ENCODE data around the gene ASPDH. TPM values are rescaled to one million over a fixed set of nuclear protein-coding genes. Genes with fewer than 3 reads are reported as not detected.

The ASPDH gene
- total and polyA plus RNA-seq, 2 of the 4 experiments (the other 2 are of a cell fraction): not detected

- no peak for ATAC-seq (ENCODE audit: low read depth)
- Histone ChIP-seq H3K27ac (ENCODE audit: insufficient read depth, low read length) (no peak overlapping the region), H3K23ac (ENCODE audit: low read depth, low read length) (no peak overlapping the region), H3K9me3 (ENCODE audit: control insufficient read depth, insufficient read depth, low read length) (no peaks in the 10 kb centered on the region), H3K4me3 (ENCODE audit: insufficient read depth, low read depth, low read length) (no peak overlapping the region), H2AFZ (replicated peaks; ENCODE audit: low read length, poor library complexity) (no peak overlapping the region), H2BK5ac (ENCODE audit: low read depth, low read length, poor library complexity, severe bottlenecking) (no peak overlapping the region), H3K4me1 (ENCODE audit: control insufficient read depth, insufficient read depth, low read length) (no peaks in the 10 kb centered on the region), H2BK120ac (ENCODE audit: low read depth, low read length) (no peak overlapping the region), H2BK15ac (ENCODE audit: low read depth, low read length) (no peak overlapping the region), H3K56ac (ENCODE audit: extremely low read depth, insufficient read depth, low read length) (no peak overlapping the region), H3K4me2 (ENCODE audit: low read depth, low read length) (no peak overlapping the region), H4K8ac (ENCODE audit: low read depth in 2 of 2, low read length in 2 of 2) (no peak overlapping the region), H3K79me1 (ENCODE audit: low read depth in 1 of 2, low read length in 2 of 2) (no peaks in the 10 kb centered on the region), H3K4ac (ENCODE audit: low read depth, low read length) (no peak overlapping the region), H4K20me1 (ENCODE audit: insufficient read depth, low read length) (no peaks in the 10 kb centered on the region), H2AK9ac (replicated peaks; ENCODE audit: low read depth, low read length, poor library complexity) (no peak overlapping the region), H2AK5ac (ENCODE audit: low read depth, low read length) (no peak overlapping the region), H3K36me3 (ENCODE audit: control insufficient read depth, insufficient read depth, low read length) (no peaks in the 10 kb centered on the region), H3K14ac (replicated peaks; ENCODE audit: low read depth, low read length) (no peak overlapping the region), H3K9ac (ENCODE audit: low read depth, low read length) (no peak overlapping the region), H3K9me1 (ENCODE audit: insufficient read depth, low read length) (no peaks in the 10 kb centered on the region; the same call in 1 of the 2 replicates), H3K18ac (ENCODE audit: low read depth, low read length) (no peak overlapping the region), H3K27me3 (ENCODE audit: control insufficient read depth, insufficient read depth, low read length) (peaks cover 39% of the 10 kb centered on the region), H4K91ac (ENCODE audit: insufficient read depth, low read depth, low read length) (no peak overlapping the region), H4K5ac (ENCODE audit: low read depth, low read length) (no peak overlapping the region), H2BK20ac (ENCODE audit: low read depth, low read length) (no peak overlapping the region)
- TF ChIP-seq FOS (IDR thresholded peaks at IDR 0.05; ENCODE audit: low read depth, low read length) (no peak), POLR2A (IDR thresholded peaks at IDR 0.05; ENCODE audit: low read depth, low read length) (no peak)
- BruUV-seq (replicated peaks): no TSS peak
- CTCF ChIA-PET: no interaction called here
- in situ Hi-C loops (cut with MboI; ENCODE audit: low sequenced_read_pairs): no loop called here
- intact Hi-C loops (cut with micrococcal nuclease): no loop called here
- DNase-seq: no peak
- POLR2A ChIA-PET (ENCODE audit: unreplicated experiment): no interaction called here
- dilution Hi-C loops (cut with HindIII; ENCODE audit: low sequenced_read_pairs, unreplicated experiment): no loop called here
- 37% methylated on average over 3 of the region's 4 CpGs; no CpG with 5 or more reads in 1 of the 2 experiments for WGBS, 2 experiments (ENCODE audit: extremely low coverage in 2 of 2, insufficient read length in 1 of 2)
Measured at GRCh38 chr19:50562329-50562728, 48.6 kb upstream of the ASPDH start.
